Measurements from ENCODE around the gene PARD3.

PARD3 gene

DNA sequence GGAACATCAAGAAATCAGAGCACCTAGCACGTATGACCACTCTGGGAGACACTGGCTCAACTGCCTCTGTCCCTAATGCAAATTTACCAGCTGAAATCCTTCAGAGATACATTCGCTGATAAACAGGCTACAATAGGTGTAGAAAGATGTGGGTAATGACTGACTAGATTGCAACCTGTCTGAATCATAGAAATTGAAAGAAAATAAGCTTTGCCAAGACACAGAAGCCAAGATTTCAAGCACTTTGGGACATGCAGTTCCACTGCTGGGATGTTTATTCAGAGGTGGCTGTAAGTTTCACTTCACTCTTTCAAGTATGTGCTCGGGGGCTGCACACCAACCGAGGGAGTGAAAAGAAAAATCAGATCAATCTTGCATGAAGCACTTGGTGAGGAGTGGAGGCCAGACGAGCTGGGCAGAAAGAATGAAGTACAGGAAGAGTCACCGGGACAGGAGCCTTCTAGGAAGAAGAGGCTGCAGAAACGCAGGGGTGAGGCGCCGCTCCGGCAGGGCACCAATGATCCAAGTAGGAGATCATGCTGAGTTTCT, 276.7 kb downstream of the PARD3 start:
- Histone ChIP-seq H3K18ac (ENCODE audit: low read length) (no peak overlapping the region), H2BK12ac (ENCODE audit: low read length) (no peak overlapping the region), H3K4ac (ENCODE audit: low read depth, low read length) (no peak overlapping the region), H2BK5ac (ENCODE audit: low read depth, low read length, poor library complexity) (no peak overlapping the region), H3K23ac (ENCODE audit: low read length) (no peak overlapping the region), H3K9ac (ENCODE audit: low read length) (no peak overlapping the region), H4K8ac (ENCODE audit: low read depth, low read length) (no peak overlapping the region), H4K91ac (ENCODE audit: low read depth, low read length) (no peak overlapping the region), H3K9me3 (ENCODE audit: insufficient read depth, low read depth, low read length) (no peaks in the 10 kb centered on the region), H3K36me3 (ENCODE audit: control insufficient read depth in 1 of 2, insufficient read depth in 2 of 2, low read length in 2 of 2) (no peaks in the 10 kb centered on the region), H3K4me1 (ENCODE audit: control insufficient read depth in 1 of 2, insufficient read depth in 2 of 2, low read length in 2 of 2) (peaks cover 5 to 8% of the 10 kb centered on the region in 2 experiments), H3K14ac (ENCODE audit: low read length) (no peak overlapping the region), H3K27ac (ENCODE audit: low read depth, low read length) (no peak overlapping the region), H3K79me2 (ENCODE audit: control insufficient read depth, insufficient read depth, low read length, poor library complexity) (no peaks in the 10 kb centered on the region), H2AK5ac (ENCODE audit: low read length) (no peak overlapping the region), H3K4me2 (ENCODE audit: low read length) (no peak overlapping the region), H2AFZ (ENCODE audit: insufficient read depth, low read length, poor library complexity) (no peak overlapping the region), H3K4me3 (ENCODE audit: low read depth, low read length) (no peak overlapping the region), H2BK120ac (ENCODE audit: insufficient read depth, low read length, poor library complexity) (no peak overlapping the region), H4K12ac (ENCODE audit: low read depth, low read length) (no peak overlapping the region), H3K79me1 (ENCODE audit: low read length) (no peaks in the 10 kb centered on the region), H3K27me3 (ENCODE audit: insufficient read depth, low read length) (no peaks in the 10 kb centered on the region)
- no CpG with 5 or more reads among the region's 10 CpGs for WGBS (ENCODE audit: extremely low coverage, insufficient coverage, insufficient read length)
- peak; percentile 55 to 86 for DNase-seq

DNA sequence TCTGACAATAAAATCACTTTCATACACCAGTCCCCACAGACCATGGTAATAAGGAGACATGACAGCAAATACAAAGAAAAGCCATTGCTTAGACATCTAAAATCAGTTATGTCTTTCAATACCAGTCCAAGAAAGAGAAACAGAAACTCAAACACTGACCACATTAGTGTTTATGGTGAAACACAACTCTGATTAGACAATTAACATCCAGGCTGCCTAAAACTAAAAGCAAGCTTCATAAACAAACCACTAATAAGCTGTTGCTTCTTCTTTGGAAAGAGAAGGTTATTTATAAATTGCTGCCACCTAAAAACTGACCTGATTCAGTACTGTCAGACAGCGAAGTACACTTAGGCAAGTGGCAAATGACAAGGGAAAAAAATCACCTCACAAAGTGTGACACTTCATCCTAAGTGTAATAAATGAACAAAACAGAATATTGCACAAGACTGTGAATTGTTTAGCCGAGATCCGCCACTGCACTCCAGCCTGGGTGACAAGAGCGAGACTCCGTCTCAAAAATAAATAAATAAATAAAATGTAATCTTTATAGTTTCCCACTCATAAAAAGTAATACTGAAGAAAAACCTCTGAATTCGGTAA, 277.4 kb downstream of the PARD3 start:
- Histone ChIP-seq H3K4me1 (ENCODE audit: control insufficient read depth in 1 of 2, insufficient read depth in 2 of 2, low read length in 2 of 2) (peaks cover 5 to 8% of the 10 kb centered on the region in 2 experiments), H3K36me3 (ENCODE audit: control insufficient read depth in 1 of 2, insufficient read depth in 2 of 2, low read length in 2 of 2) (no peaks in the 10 kb centered on the region), H3K79me2 (ENCODE audit: control insufficient read depth, insufficient read depth, low read length, poor library complexity) (no peaks in the 10 kb centered on the region), H3K27ac (ENCODE audit: low read depth, low read length) (no peak overlapping the region), H3K4ac (ENCODE audit: low read depth, low read length) (no peak overlapping the region), H4K12ac (ENCODE audit: low read depth, low read length) (no peak overlapping the region), H3K9ac (ENCODE audit: low read length) (no peak overlapping the region), H2BK12ac (ENCODE audit: low read length) (no peak overlapping the region), H3K9me3 (ENCODE audit: insufficient read depth, low read depth, low read length) (no peaks in the 10 kb centered on the region), H3K14ac (ENCODE audit: low read length) (no peak overlapping the region), H3K79me1 (ENCODE audit: low read length) (no peaks in the 10 kb centered on the region), H4K91ac (ENCODE audit: low read depth, low read length) (no peak overlapping the region), H4K8ac (ENCODE audit: low read depth, low read length) (no peak overlapping the region), H3K23ac (ENCODE audit: low read length) (no peak overlapping the region), H3K18ac (ENCODE audit: low read length) (no peak overlapping the region), H3K4me2 (ENCODE audit: low read length) (no peak overlapping the region), H2BK5ac (ENCODE audit: low read depth, low read length, poor library complexity) (no peak overlapping the region), H2AK5ac (ENCODE audit: low read length) (no peak overlapping the region), H3K4me3 (ENCODE audit: low read depth, low read length) (no peak overlapping the region), H2AFZ (ENCODE audit: insufficient read depth, low read length, poor library complexity) (no peak overlapping the region), H3K27me3 (ENCODE audit: insufficient read depth, low read length) (no peaks in the 10 kb centered on the region), H2BK120ac (ENCODE audit: insufficient read depth, low read length, poor library complexity) (no peak overlapping the region)
- no peak for DNase-seq
- no CpG with 5 or more reads among the region's 6 CpGs for WGBS (ENCODE audit: extremely low coverage, insufficient coverage, insufficient read length)

DNA sequence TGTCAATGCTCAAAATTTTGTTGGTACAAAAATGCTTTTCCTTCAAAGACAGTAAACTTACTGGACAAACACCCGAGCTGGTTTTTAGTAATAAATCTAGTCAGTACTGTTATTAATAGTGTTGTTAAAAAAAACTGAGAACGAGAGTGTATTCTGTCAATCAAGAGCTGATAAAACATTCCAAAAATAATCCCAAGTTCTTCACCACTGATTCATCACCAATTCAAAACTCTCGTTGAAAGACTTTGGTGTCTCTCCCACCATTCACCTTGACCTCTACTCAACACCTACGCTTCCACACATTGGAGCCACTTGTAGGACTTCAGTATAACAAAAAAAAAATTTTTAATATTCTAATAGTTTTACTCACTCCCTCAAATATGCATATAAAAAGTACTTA, 279.2 kb downstream of the PARD3 start:
- no peak overlapping the region for H2AFZ ChIP-seq (ENCODE audit: insufficient read depth, low read length, poor library complexity)
- H3K9ac ChIP-seq (ENCODE audit: low read length): no peak overlapping the region
- no peak for DNase-seq
- H4K91ac ChIP-seq (ENCODE audit: low read depth, low read length): no peak overlapping the region
- no peaks in the 10 kb centered on the region for H3K27me3 ChIP-seq (ENCODE audit: insufficient read depth, low read length)
- H3K23ac ChIP-seq (ENCODE audit: low read length): no peak overlapping the region
- H2AK5ac ChIP-seq (ENCODE audit: low read length): no peak overlapping the region
- no peak overlapping the region for H4K12ac ChIP-seq (ENCODE audit: low read depth, low read length)
- H2BK12ac ChIP-seq (ENCODE audit: low read length): no peak overlapping the region
- no peak overlapping the region for H4K8ac ChIP-seq (ENCODE audit: low read depth, low read length)
- peaks cover 5 to 8% of the 10 kb centered on the region in 2 experiments for H3K4me1 ChIP-seq (ENCODE audit: control insufficient read depth in 1 of 2, insufficient read depth in 2 of 2, low read length in 2 of 2)
- no peak overlapping the region for H2BK120ac ChIP-seq (ENCODE audit: insufficient read depth, low read length, poor library complexity)
- no peak overlapping the region for H3K14ac ChIP-seq (ENCODE audit: low read length)
- H3K4me3 ChIP-seq (ENCODE audit: low read depth, low read length): no peak overlapping the region
- H2BK5ac ChIP-seq (ENCODE audit: low read depth, low read length, poor library complexity): no peak overlapping the region
- no peaks in the 10 kb centered on the region for H3K79me1 ChIP-seq (ENCODE audit: low read length)
- H3K18ac ChIP-seq (ENCODE audit: low read length): no peak overlapping the region
- no peaks in the 10 kb centered on the region for H3K79me2 ChIP-seq (ENCODE audit: control insufficient read depth, insufficient read depth, low read length, poor library complexity)
- no peak overlapping the region for H3K27ac ChIP-seq (ENCODE audit: low read depth, low read length)
- H3K4ac ChIP-seq (ENCODE audit: low read depth, low read length): no peak overlapping the region
- no CpG with 5 or more reads among the region's 4 CpGs for WGBS (ENCODE audit: extremely low coverage, insufficient coverage, insufficient read length)
- H3K36me3 ChIP-seq (ENCODE audit: control insufficient read depth in 1 of 2, insufficient read depth in 2 of 2, low read length in 2 of 2): no peaks in the 10 kb centered on the region
- H3K4me2 ChIP-seq (ENCODE audit: low read length): no peak overlapping the region
- H3K9me3 ChIP-seq (ENCODE audit: insufficient read depth, low read depth, low read length): no peaks in the 10 kb centered on the region

DNA sequence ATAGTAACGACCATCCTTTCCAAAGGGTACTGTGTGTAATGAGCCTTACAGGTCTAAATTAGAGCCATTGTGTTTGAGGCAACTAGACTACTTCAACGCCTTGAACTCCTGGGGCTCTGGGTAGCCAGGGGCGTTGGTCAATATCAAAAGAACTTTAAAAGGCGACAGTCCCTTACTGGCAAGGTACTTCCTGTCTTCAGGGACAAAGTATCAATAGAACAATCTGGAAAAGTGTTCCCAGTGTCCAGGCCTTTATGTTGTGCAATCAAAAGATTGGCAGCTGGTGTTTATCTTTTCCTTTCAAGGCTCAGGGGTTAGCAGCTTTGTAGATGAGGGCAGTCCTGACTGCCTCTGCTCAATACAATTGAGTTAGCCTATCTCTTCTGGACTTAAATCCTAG, 284.3 kb downstream of the PARD3 start:
- Histone ChIP-seq H2BK5ac (ENCODE audit: low read depth, low read length, poor library complexity) (no peak overlapping the region), H3K27me3 (ENCODE audit: insufficient read depth, low read length) (no peaks in the 10 kb centered on the region), H3K9ac (ENCODE audit: low read length) (no peak overlapping the region), H3K36me3 (ENCODE audit: control insufficient read depth in 1 of 2, insufficient read depth in 2 of 2, low read length in 2 of 2) (no peaks in the 10 kb centered on the region), H3K27ac (ENCODE audit: low read depth, low read length) (no peak overlapping the region), H3K4me3 (ENCODE audit: low read depth, low read length) (no peak overlapping the region), H2AK5ac (ENCODE audit: low read length) (no peak overlapping the region), H3K4me1 (ENCODE audit: control insufficient read depth in 1 of 2, insufficient read depth in 2 of 2, low read length in 2 of 2) (peaks cover 11 to 18% of the 10 kb centered on the region in 2 experiments), H2BK120ac (ENCODE audit: insufficient read depth, low read length, poor library complexity) (no peak overlapping the region), H3K9me3 (ENCODE audit: insufficient read depth, low read depth, low read length) (no peaks in the 10 kb centered on the region), H3K23ac (ENCODE audit: low read length) (no peak overlapping the region), H3K4me2 (ENCODE audit: low read length) (no peak overlapping the region), H3K79me1 (ENCODE audit: low read length) (no peaks in the 10 kb centered on the region), H2AFZ (ENCODE audit: insufficient read depth, low read length, poor library complexity) (no peak overlapping the region), H4K12ac (ENCODE audit: low read depth, low read length) (no peak overlapping the region), H3K79me2 (ENCODE audit: control insufficient read depth, insufficient read depth, low read length, poor library complexity) (peaks cover 2% of the 10 kb centered on the region), H3K14ac (ENCODE audit: low read length) (no peak overlapping the region), H3K18ac (ENCODE audit: low read length) (no peak overlapping the region), H2BK12ac (ENCODE audit: low read length) (no peak overlapping the region), H4K8ac (ENCODE audit: low read depth, low read length) (no peak overlapping the region), H3K4ac (ENCODE audit: low read depth, low read length) (no peak overlapping the region), H4K91ac (ENCODE audit: low read depth, low read length) (no peak overlapping the region)
- DNase-seq: peak; percentile 11 to 61
- no CpG with 5 or more reads among the region's 4 CpGs for WGBS (ENCODE audit: extremely low coverage, insufficient coverage, insufficient read length)

Data from trophoblast cell (in vitro differentiated cells and primary cell).